HL-60/S4 (cell line): ENCODE results near the gene ZNF629.

Experiments used
- in situ Hi-C: fragments of 300-500 bp; cut with MboI; formaldehyde crosslinking; loops from 2 replicates; pipeline ENCODE4 v1.14.3; 2022; ENCODE audit warnings: low sequenced_read_pairs

The ZNF629 gene

DNA sequence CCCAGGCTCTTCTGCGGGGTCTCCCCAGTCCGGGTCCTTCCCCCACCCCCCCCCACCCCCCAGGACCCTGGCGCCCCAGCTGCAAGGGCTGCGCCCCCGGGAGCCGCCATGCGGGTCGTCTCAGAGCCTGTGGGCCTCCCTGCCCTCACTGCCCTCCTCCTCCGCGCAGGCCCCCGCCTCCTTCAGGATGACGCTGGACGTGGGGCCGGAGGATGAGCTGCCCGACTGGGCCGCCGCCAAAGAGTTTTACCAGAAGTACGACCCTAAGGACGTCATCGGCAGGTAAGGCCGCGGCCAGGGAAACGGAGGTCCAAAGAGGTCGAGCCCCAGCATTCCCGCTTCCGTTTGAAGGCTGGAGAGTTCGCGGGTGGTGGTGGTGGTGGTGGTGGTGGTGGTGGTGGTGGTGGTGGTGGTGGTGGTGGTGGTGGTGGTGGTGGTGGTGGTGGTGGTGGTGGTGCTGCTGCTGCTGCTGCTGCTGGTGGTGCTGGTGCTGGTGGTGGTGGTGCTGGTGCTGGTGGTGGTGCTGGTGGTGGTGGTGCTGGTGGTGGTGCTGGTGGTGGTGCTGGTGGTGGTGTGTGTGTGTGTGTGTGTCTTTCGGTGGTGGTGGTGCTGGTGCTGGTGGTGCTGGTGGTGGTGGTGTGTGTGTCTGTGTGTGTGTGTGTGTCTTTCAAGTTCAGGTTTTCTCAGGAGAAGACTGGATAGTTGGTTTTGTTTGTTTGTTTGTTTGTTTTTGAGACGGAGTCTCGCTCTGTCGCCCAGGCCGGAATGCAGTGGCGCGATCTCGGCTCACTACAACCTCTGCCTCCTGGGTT lies 38.2 kb downstream of the ZNF629 start:
- in situ Hi-C loops = no loop called here

GRCh38 chr16:30747799-30748633 lies 39.0 kb downstream of the ZNF629 start, which contains the start of gene PHKG2:
TSS of gene PHKG2 (plus strand) at chr16:30748425. CDS start at chr16:30748821, 396 bp downstream.
- in situ Hi-C loops = no loop called here

DNA sequence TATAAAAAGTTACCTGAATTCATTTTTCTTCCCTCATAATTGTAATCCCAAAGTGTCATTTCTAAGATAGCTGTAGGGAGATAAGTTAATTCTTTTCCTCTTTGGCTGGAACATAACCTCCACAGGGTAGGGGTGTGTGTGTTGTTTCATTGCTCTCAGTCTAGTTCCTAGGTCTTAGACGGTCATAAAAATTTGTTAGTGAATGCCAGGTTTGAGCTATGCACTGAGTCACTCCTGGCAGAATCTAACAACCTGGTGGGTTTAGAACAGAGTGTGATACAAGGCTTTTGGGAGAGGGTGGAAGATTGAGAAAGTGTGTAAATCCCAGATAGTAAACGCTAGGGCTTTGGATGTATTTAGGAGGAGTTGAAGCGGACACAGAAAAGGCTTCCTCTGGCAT lies 39.7 kb downstream of the ZNF629 start:
- in situ Hi-C loops = no loop called here

- in situ Hi-C loops = no loop called here
Measured at GRCh38 chr16:30746638-30747175, 40.3 kb downstream of the ZNF629 start.

GRCh38 chr16:30745082-30745481 lies 41.9 kb downstream of the ZNF629 start:
- in situ Hi-C loops = no loop called here

GRCh38 chr16:30744183-30744582 lies 42.8 kb downstream of the ZNF629 start:
- in situ Hi-C loops = no loop called here

DNA sequence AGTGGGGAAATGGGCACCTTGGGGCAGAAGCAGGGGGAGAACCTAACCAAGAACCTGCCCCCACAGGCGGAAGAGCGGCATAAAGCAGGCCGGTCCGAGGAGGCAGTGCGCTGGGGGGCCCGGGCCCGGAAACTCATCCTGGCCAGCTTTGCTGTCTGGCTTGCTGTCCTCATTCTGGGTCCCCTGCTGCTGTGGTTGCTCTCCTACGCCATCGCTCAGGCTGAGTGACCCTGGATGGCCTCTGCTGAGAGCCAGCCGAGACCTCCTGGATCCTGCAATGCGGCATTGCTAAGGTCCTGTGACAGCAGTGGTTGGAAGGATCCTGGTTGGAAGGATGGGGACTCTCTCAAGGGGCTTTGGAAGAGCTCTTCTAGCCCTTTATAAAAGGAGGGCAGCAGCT lies 43.3 kb downstream of the ZNF629 start:
- in situ Hi-C loops = no loop called here

GRCh38 chr16:30741461-30741914 lies 45.5 kb downstream of the ZNF629 start:
- in situ Hi-C loops = no loop called here

DNA sequence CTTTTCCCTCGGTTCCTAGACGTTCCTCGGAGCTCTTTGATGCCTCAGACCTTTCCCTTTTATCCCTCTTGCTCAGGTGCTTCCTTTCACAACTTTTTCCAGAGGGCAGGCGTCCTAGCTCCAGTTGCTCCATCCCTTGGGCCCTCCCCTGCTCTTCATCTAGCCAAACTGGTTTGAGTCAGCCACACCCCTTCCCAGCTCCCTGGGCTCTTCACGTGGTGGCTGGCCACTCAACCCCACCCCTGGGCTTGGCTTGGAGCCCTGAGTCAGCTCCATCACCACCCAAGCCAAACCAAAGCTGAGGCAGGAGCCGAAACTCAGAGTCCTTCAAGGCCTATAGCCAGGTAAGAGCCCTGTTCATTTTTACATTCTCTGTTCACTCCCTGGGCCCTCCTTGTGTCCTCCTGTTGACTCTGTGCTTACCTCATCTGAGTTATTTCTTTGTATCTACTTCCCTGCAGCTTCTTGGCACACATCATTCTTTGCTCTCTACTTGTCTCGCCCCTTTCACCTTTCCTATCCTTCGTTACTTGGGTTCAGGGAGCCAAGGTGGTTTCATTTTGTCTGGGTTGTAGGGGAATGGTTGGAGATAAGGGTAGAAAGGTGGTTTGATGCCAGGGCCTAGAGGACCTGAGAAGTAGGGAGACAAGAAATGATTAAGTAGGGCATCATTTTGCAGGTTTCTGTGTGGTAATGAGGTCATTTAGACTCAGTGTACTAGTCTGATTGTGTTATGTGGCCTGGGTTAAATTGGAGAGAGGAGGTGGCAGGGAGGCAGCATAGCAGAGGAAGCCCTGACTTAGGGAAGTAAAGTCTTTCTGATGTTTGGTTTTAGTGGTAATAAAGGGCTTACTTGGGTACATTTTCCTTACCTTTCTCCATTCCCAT lies 46.4 kb downstream of the ZNF629 start:
- in situ Hi-C loops = no loop called here

GRCh38 chr16:30738984-30739951 lies 47.7 kb downstream of the ZNF629 start:
- in situ Hi-C loops = no loop called here

DNA sequence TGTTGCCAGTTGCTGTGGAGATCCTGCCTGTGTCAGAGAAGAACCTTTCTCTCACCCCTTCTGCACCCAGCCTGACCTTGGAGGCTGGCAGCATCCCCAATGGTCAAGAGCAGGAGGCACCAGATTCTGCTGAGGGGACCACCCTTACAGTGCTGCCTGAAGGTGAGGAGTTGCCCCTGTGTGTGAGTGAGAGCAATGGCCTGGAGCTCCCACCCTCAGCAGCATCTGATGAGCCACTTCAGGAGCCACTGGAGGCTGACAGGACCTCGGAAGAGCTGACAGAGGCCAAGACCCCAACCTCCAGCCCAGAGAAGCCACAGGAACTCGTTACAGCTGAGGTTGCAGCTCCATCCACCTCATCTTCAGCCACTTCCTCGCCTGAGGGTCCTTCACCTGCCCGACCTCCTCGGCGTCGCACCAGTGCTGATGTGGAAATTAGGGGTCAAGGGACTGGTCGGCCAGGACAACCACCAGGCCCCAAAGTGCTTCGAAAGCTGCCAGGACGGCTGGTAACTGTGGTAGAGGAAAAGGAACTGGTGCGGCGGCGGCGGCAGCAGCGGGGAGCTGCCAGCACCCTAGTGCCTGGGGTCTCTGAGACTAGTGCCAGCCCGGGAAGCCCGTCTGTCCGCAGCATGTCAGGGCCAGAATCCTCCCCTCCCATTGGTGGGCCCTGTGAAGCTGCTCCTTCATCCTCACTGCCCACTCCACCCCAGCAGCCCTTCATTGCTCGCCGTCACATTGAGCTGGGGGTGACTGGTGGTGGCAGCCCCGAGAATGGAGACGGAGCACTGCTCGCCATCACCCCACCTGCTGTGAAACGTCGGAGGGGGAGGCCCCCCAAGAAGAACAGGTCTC lies 49.0 kb downstream of the ZNF629 start:
- in situ Hi-C loops = no loop called here

DNA sequence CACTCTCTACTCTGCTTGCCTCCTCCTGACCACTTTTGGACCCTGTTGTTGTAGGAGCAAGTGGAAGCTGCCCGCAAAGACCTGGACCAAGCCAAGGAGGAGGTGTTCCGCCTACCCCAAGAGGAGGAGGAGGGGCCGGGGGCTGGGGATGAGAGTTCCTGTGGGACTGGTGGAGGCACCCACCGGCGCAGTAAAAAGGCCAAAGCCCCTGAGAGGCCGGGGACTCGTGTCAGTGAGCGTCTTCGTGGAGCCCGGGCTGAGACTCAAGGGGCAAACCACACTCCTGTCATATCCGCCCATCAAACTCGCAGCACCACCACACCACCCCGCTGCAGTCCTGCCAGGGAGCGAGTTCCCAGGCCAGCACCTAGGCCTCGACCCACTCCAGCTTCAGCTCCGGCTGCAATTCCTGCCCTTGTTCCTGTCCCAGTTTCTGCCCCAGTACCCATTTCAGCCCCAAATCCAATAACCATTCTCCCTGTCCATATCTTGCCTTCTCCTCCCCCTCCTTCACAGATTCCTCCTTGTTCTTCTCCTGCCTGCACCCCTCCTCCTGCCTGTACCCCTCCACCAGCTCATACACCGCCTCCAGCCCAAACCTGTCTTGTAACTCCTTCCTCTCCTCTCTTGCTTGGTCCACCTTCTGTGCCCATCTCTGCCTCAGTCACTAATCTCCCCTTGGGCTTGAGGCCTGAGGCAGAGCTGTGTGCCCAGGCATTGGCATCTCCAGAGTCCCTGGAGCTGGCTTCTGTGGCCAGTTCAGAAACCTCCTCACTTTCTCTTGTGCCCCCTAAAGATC lies 49.8 kb downstream of the ZNF629 start:
- in situ Hi-C loops = no loop called here

- in situ Hi-C loops = no loop called here
Measured at GRCh38 chr16:30731411-30731810, 55.6 kb downstream of the ZNF629 start.

DNA sequence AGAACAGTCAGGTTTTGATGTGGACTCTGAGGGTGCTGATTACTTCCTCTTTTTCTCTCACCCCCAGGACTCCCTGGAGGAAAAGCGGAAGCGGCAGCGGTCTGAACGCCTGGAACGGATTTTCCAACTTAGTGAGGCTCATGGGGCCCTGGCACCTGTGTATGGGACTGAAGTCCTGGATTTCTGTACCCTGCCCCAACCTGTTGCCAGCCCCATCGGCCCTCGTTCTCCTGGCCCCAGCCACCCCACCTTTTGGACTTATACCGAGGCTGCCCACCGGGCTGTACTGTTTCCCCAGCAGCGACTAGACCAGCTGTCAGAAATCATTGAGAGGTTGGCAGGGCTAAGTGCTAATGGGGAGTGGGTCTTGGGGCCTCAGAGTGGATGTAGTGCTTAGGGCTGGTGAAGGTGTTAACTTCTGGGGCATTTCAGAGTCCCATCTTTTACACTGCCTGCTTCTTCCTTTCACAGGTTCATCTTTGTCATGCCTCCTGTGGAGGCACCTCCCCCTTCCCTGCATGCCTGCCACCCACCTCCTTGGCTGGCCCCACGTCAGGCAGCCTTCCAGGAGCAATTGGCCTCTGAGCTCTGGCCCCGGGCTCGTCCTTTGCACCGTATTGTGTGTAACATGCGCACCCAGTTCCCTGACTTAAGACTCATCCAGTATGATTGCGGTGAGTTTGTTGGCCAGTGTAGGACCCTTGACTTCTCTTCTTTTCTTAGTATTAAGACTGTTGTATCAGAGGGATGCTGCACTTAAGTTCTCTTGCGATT lies 57.9 kb downstream of the ZNF629 start:
- in situ Hi-C loops = no loop called here
